Measurements from ENCODE around the gene BPIFB1. TPM values are rescaled to one million over a fixed set of nuclear protein-coding genes. Genes with fewer than 3 reads are reported as not detected.

BPIFB1 gene
- total RNA-seq, result not detected
- long read RNA-seq, result 0 reads

- intact Hi-C loops (cut with DNase I), result no loop called here
- DNase-seq (ENCODE audit: low spot score), result no peak
Observed at GRCh38 chr20:33282991-33283555, at the start of gene BPIFB1. Gene BPIFB1, plus strand, starts transcription at chr20:33283214. Its CDS starts 2,860 bp downstream, at chr20:33286074.

- intact Hi-C loops (cut with DNase I), result no loop called here
- DNase-seq (ENCODE audit: low spot score), result no peak
Observed at GRCh38 chr20:33234050-33234449, 49.0 kb upstream of the BPIFB1 start.

GRCh38 chr20:33235696-33236095 is 47.3 kb upstream of the BPIFB1 start, which contains the start of gene BPIFA1:
Gene BPIFA1, plus strand, starts transcription at chr20:33235996. Its CDS starts 1,716 bp downstream, at chr20:33237712.
- intact Hi-C loops (cut with DNase I), result no loop called here
- DNase-seq (ENCODE audit: low spot score), result no peak

GRCh38 chr20:33236351-33236750 is 46.7 kb upstream of the BPIFB1 start:
- intact Hi-C loops (cut with DNase I), result no loop called here
- no peak for DNase-seq (ENCODE audit: low spot score)

- intact Hi-C loops (cut with DNase I), result no loop called here
- no peak for DNase-seq (ENCODE audit: low spot score)
Observed at GRCh38 chr20:33237989-33238388, 45.0 kb upstream of the BPIFB1 start.

GRCh38 chr20:33239418-33239817 is 43.6 kb upstream of the BPIFB1 start:
- intact Hi-C loops (cut with DNase I), result no loop called here
- no peak for DNase-seq (ENCODE audit: low spot score)

GRCh38 chr20:33239979-33240736 is 42.9 kb upstream of the BPIFB1 start:
- no peak for DNase-seq (ENCODE audit: low spot score)
- intact Hi-C loops (cut with DNase I), result no loop called here

- intact Hi-C loops (cut with DNase I), result no loop called here
- no peak for DNase-seq (ENCODE audit: low spot score)
Observed at GRCh38 chr20:33240923-33241322, 42.1 kb upstream of the BPIFB1 start.

GRCh38 chr20:33242319-33243100 is 40.5 kb upstream of the BPIFB1 start:
- intact Hi-C loops (cut with DNase I), result no loop called here
- no peak for DNase-seq (ENCODE audit: low spot score)

GRCh38 chr20:33246077-33246476 is 36.9 kb upstream of the BPIFB1 start:
- no peak for DNase-seq (ENCODE audit: low spot score)
- intact Hi-C loops (cut with DNase I), result no loop called here

- no peak for DNase-seq (ENCODE audit: low spot score)
- intact Hi-C loops (cut with DNase I), result no loop called here
Observed at GRCh38 chr20:33249456-33249855, 33.6 kb upstream of the BPIFB1 start.

- intact Hi-C loops (cut with DNase I), result no loop called here
Observed at GRCh38 chr20:33250666-33251065, 32.3 kb upstream of the BPIFB1 start.

GRCh38 chr20:33251496-33251895 is 31.5 kb upstream of the BPIFB1 start:
- intact Hi-C loops (cut with DNase I), result no loop called here

More at GRCh38 chr20:33250666-33251065, 32.3 kb upstream of the BPIFB1 start:
- DNase-seq (ENCODE audit: low spot score), result no peak

GRCh38 chr20:33252460-33252859 is 30.6 kb upstream of the BPIFB1 start:
- no peak for DNase-seq (ENCODE audit: low spot score)
- intact Hi-C loops (cut with DNase I), result no loop called here

More at GRCh38 chr20:33251496-33251895, 31.5 kb upstream of the BPIFB1 start:
- no peak for DNase-seq (ENCODE audit: low spot score)

- DNase-seq (ENCODE audit: low spot score), result no peak
- intact Hi-C loops (cut with DNase I), result no loop called here
Observed at GRCh38 chr20:33255005-33255404, 28.0 kb upstream of the BPIFB1 start.

GRCh38 chr20:33257237-33257636 is 25.8 kb upstream of the BPIFB1 start:
- intact Hi-C loops (cut with DNase I), result no loop called here
- no peak for DNase-seq (ENCODE audit: low spot score)

- intact Hi-C loops (cut with DNase I), result no loop called here
- no peak for DNase-seq (ENCODE audit: low spot score)
Observed at GRCh38 chr20:33259371-33259770, 23.6 kb upstream of the BPIFB1 start.

- no peak for DNase-seq (ENCODE audit: low spot score)
- intact Hi-C loops (cut with DNase I), result no loop called here
Observed at GRCh38 chr20:33261465-33261864, 21.5 kb upstream of the BPIFB1 start.

- no peak for DNase-seq (ENCODE audit: low spot score)
- intact Hi-C loops (cut with DNase I), result no loop called here
Observed at GRCh38 chr20:33262658-33263065, 20.4 kb upstream of the BPIFB1 start.

GRCh38 chr20:33263784-33264183 is 19.2 kb upstream of the BPIFB1 start:
- no peak for DNase-seq (ENCODE audit: low spot score)

More at GRCh38 chr20:33263784-33264183, 19.2 kb upstream of the BPIFB1 start:
- intact Hi-C loops (cut with DNase I), result no loop called here
